Measurements from ENCODE around the gene MAMLD1. TPM values are rescaled to one million over a fixed set of nuclear protein-coding genes. Genes with fewer than 3 reads are reported as not detected.

The MAMLD1 gene
- total and polyA plus RNA-seq, 7 donors: under 0.01 to 6.4 (median 1.2) TPM

DNA sequence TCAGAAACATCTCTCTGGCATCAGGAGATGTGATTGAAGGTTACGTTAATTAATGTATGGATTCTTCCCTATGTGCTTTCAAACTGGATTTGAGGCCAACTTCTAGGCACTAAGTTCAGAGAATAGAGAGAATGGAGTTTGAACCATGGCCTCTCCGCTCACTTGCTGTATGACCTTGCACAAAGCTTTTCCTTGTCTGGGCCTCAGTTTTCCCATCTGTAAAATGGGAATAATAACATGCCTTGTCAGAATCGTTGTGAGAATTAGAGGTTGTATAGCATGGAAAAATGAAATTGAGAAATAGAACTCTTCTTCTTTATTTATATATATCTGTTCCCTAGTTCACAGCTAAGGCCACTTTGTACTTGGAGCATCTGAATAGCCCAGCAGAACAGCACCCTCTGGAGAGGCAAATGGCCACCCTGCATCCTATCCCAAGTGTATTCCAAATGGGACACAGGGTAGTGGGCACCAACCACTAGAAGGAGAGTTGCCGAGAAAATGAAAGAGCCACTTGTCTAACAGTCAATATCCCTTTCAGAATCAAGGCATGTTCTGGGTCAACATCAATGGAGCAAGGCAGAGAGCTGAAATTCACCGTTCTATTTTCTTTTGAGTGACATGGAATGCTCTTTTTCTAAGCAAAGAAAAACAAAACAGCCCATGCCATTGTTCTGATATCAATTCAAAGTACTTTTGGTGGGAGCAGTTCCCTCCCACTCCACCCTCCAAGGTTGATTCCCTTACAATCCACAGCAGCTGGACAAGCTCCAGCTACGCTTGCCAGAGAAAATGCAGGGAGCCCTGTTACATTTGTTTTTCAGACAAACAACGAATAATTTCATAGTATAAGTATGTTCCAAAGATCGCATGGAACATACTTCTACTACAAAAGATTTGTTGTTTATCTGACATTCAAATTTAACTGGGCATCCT, 182.0 kb downstream of the MAMLD1 start:
- no peak overlapping the region for H3K4me3 ChIP-seq
- H3K27ac ChIP-seq: no peak overlapping the region
- H3K9me3 ChIP-seq: no peaks in the 10 kb centered on the region
- no peak for TF ChIP-seq POLR2AphosphoS5 (IDR thresholded peaks at IDR 0.05)
- no peaks in the 10 kb centered on the region for H3K27me3 ChIP-seq
- intact Hi-C loops (cut with DNase I): loop anchor here (5.0 kb wide), 1 partner anchor 38 kb away; no protein-coding TSS in a partner anchor
- H3K36me3 ChIP-seq: no peaks in the 10 kb centered on the region
- DNase-seq: no peak
- 88 to 91% methylated on average over 8 of the region's 8 CpGs for WGBS, 2 donors
- peaks cover 0 to 19% (median 8%) of the 10 kb centered on the region in 4 donors for H3K4me1 ChIP-seq

DNA sequence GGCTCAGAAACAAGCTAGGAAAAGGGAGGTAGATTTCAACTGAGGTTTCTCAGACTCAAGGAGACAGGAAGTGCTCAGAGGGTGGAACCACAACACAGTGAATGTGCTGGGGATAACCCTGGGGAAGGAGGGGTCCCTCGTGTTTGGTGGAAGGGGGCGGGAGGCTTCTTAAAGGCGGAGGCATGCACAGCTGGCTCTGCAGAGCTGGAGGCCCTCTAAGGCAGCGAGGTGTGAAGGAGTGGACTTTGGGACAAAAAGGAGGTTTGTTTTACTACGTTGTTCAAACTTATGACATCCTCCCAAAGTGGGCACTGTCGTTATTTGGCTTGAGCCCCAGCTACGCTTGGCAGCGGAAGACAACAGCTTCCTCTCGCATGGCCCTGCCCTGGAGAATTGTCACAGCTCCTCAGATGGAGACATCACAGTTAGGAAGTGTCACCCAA, 183.6 kb downstream of the MAMLD1 start:
- intact Hi-C loops (cut with DNase I): loop anchor here (2.0 to 5.0 kb wide), 2 partner anchors 22 to 39 kb away; partner anchors contain the start of gene MTM1
- no peaks in the 10 kb centered on the region for H3K27me3 ChIP-seq
- WGBS, 2 donors: 26 to 54% methylated on average over 9 of the region's 9 CpGs
- peak overlapping the region; percentile 76 to 84 (median 83) for H3K27ac ChIP-seq
- peaks cover 0 to 19% (median 8%) of the 10 kb centered on the region in 4 donors for H3K4me1 ChIP-seq
- no peaks in the 10 kb centered on the region for H3K36me3 ChIP-seq
- no peak for TF ChIP-seq POLR2A (IDR thresholded peaks at IDR 0.05)
- no peak for TF ChIP-seq POLR2AphosphoS5 (IDR thresholded peaks at IDR 0.05)
- TF ChIP-seq, protein P1, sequence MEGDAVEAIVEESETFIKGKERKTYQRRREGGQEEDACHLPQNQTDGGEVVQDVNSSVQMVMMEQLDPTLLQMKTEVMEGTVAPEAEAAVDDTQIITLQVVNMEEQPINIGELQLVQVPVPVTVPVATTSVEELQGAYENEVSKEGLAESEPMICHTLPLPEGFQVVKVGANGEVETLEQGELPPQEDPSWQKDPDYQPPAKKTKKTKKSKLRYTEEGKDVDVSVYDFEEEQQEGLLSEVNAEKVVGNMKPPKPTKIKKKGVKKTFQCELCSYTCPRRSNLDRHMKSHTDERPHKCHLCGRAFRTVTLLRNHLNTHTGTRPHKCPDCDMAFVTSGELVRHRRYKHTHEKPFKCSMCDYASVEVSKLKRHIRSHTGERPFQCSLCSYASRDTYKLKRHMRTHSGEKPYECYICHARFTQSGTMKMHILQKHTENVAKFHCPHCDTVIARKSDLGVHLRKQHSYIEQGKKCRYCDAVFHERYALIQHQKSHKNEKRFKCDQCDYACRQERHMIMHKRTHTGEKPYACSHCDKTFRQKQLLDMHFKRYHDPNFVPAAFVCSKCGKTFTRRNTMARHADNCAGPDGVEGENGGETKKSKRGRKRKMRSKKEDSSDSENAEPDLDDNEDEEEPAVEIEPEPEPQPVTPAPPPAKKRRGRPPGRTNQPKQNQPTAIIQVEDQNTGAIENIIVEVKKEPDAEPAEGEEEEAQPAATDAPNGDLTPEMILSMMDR (IDR thresholded peaks at IDR 0.05): no peak
- TF ChIP-seq EP300 (IDR thresholded peaks at IDR 0.05): no peak
- no peaks in the 10 kb centered on the region for H3K9me3 ChIP-seq
- no peak overlapping the region for H3K4me3 ChIP-seq
- DNase-seq: no peak

DNA sequence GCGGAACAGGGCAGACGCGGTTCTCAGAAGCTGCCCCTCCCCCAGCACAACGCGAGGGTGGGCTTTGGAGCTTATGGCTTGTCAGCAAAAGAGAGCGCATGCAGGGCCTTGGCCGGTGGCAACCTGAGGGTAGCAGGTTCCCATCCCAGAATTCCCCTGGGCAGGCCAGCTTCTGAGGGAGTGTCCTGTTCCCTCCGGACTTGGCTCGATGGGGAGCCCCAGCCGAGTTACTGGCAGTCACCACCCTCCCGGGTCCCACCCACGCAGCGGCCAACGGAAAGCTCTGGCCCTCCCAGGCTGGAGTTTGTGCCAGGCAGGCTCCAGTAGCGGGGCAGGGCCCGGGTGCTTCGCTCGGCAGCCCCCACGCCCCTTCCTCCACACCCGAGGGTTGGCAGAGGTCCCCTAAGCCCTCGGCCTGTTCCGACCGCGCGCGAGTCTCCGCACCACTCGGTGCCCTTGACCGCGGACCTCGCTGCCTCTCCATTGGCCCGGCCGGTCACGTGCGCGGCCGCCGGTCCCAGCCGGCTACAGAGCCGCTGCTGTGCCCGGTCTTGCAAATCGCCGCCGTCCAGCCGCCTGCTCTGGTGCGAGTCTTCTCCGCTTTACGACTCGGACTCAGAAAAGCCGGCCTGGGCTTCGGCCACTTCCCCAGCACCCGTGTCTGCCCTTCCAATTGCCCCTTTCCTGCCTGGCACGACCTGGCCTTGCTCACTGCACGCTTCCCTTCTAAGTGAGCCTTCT, 184.4 kb downstream of the MAMLD1 start:
- H3K36me3 ChIP-seq: no peaks in the 10 kb centered on the region
- peak overlapping the region; percentile 23 to 47 (median 40) for H3K4me3 ChIP-seq
- intact Hi-C loops (cut with DNase I): loop anchor here (2.0 to 5.0 kb wide), 2 partner anchors 21 to 40 kb away; partner anchors contain the start of gene MTM1
- H3K9me3 ChIP-seq: no peaks in the 10 kb centered on the region
- 9% methylated on average over 54 of the region's 54 CpGs for WGBS, 2 donors
- DNase-seq: peak; percentile 85
- peak overlapping the region; percentile 76 to 84 (median 83) for H3K27ac ChIP-seq
- TF ChIP-seq POLR2AphosphoS5 (IDR thresholded peaks at IDR 0.05): peak; percentile 34 to 49 (median 35)
- TF ChIP-seq, protein P1 (IDR thresholded peaks at IDR 0.05): no peak
- H3K4me1 ChIP-seq: peaks cover 0 to 19% (median 8%) of the 10 kb centered on the region in 4 donors
- H3K27me3 ChIP-seq: no peaks in the 10 kb centered on the region

DNA sequence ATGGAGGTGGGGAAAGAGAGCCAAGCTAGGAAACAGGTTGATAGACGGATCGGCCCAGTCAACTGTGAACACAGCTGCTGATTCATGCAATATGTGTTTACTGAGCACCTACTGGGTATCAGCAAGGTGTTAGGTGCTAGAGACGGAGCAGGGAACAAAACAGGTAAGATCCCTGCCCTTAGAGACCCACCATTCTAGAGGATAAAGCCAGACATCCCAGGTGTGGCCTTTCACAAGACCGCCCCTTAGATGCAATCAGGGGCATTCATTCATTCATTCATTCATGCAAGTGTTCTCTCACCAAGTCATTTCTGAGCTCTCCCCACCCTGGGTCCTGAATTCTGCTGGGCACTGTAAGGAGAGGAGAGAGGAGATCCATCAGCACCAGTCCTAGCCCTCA, 185.1 kb downstream of the MAMLD1 start:
- Histone ChIP-seq H3K4me3 (peak overlapping the region in 2 of 4 donors; percentile 37 to 42), H3K27me3 (no peaks in the 10 kb centered on the region), H3K27ac (peak overlapping the region; percentile 76 to 84 (median 83)), H3K9me3 (no peaks in the 10 kb centered on the region), H3K36me3 (no peaks in the 10 kb centered on the region), H3K4me1 (peaks cover 0 to 19% (median 8%) of the 10 kb centered on the region in 4 donors)
- intact Hi-C loops (cut with DNase I): loop anchor here (5.0 kb wide), 1 partner anchor 41 kb away; no protein-coding TSS in a partner anchor
- WGBS, 2 donors: 82 to 85% methylated on average over 4 of the region's 4 CpGs
- DNase-seq: no peak
- TF ChIP-seq POLR2A (IDR thresholded peaks at IDR 0.05): no peak
- TF ChIP-seq POLR2AphosphoS5 (IDR thresholded peaks at IDR 0.05): no peak
- no peak for TF ChIP-seq EP300 (IDR thresholded peaks at IDR 0.05)
- TF ChIP-seq, protein P1 (IDR thresholded peaks at IDR 0.05): no peak
